HG03460 (cell line): Measurements from ENCODE around the gene MEF2A.

ENCODE experiments used
- ATAC-seq: cut with Tn5 transposase; IDR thresholded peaks from one replicate; pipeline ENCODE4 v1.9.1; 2021; ENCODE audit not compliant: unreplicated experiment

Gene MEF2A

DNA sequence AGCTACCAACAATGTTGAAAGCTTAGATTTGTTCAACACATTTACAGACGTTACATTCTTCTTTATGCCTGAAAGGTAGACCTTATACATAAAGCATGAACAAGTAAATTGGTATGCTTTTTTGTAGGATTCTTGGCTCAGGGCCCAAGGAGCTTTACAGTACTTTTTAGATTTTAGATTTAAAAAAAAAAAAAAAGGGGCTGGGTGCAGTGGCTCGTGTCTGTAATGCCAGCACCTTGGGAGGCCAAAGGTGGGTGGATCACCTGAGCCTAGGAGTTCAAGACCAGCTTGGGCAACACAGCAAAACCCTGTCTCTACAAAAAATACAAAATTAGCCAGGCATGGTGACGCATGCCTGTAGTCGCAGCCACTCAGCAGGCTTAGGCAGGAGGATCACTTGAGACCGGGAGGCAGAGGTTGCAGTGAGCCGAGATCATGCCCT, 39.7 kb downstream of the MEF2A start:
- no peak for ATAC-seq

DNA sequence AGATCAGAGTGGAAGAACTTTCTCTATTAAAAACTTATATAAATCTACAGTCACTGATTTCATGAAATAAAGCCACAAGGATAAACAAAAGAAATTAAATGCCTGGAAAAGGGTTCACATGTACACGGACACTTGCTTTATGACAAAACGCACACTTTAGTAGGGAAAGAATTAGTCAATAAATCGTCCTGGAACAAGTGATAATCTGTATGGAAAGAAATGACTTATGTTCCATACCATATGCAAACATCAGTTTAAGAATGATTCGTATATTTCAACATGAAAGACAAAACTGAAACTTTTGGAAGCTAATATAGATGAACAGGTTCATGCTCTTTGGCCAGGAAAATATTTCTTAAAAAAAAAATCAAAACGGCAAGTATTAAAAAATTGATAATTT, 40.2 kb downstream of the MEF2A start:
- no peak for ATAC-seq

DNA sequence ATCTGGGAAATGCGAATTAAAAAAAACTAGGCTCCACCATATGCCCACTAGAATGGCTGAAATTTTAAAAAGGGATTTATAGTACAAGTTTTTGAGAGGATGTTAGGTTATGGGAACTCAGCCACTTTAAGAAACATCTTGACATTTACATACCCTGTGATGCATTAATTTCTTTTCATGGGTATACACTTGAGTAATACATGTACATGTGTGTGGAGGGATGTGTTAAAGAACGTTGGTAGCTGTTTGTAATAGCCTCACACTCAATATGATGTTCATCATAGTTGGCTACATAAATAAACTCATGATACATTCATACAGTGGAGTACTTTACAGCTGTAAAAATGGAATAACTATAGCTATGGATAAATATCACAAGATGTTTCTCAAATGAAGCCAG, 40.9 kb downstream of the MEF2A start:
- ATAC-seq: no peak

DNA sequence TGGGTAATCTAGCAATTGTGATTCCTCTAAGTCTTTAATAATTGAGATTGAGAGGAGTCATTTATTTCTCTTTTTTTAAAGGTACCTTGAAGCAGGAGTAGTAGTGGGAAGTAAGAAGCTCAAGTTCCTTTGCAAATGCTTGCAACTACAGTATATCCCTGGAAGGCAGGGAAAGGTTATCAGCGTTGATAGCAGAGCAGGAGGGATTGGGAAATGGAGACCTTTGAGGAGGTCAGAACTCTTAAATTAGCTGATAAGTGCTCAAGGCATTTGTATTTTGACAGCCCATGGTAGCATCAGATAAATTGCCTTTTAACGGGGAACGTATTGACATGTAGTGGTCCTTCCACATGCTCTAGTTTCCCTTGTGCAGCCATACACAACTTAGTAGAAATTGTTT, 47.7 kb downstream of the MEF2A start:
- no peak for ATAC-seq

DNA sequence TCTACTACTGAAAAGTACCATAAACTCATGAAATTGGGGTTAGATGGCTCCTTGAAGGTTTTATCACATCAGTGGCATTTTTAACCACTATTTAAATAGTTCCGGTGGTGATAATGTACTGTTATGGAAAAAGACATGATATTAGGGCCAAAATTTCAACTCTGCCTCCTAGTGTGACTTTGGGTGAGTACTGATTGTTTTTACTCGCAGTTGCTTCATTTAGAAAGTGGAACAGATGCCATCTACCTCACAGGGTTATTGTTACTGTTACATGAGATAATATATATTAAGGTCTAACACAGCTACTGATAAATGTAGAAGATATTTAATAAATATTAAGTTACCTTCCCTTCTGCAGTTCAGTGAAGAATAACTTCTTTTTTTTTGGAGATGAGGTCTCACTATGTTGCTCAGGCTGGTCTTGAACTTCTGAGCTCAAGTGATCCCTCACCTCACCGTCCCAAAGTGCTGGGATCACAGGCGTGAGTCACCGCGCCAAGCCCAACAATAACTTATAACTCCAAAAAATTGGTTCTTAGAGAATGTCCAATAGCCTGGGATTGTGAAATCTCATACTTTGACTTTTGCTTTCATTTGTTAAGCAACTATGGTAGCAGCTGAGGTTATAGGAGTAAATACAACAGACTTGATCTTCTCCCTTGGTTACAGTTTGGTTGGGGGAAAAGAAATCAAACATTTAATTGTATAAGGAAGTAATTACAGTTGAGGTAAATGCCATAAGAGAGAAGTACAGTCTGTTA, 48.3 kb downstream of the MEF2A start:
- no peak for ATAC-seq

DNA sequence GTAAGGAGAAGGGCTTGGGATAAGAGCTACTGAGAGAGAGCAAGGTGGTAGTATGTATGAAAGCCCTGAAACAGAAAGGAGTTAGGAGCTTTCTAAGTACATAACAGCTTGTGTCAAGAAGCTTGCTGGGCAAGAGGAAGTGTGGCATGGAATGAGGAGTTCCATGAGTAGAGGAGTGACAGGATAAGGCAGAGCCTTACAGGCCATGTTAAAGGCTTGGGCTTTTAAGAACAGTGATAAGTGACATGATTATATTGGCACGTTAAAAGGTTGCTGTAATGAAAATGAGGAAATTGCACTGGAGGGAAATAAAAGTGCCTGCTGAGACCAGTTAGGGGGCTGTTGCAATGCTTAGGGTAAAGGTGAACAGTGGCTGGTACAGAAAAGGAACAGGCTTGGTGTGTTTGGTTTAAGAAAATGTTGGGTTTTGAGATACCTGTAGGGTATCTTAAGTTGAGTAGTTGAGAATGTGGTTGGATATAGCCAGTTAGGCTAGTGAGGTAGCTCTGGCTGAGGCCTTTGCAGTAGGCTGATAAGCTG, 49.0 kb downstream of the MEF2A start:
- peak; percentile 39 for ATAC-seq

DNA sequence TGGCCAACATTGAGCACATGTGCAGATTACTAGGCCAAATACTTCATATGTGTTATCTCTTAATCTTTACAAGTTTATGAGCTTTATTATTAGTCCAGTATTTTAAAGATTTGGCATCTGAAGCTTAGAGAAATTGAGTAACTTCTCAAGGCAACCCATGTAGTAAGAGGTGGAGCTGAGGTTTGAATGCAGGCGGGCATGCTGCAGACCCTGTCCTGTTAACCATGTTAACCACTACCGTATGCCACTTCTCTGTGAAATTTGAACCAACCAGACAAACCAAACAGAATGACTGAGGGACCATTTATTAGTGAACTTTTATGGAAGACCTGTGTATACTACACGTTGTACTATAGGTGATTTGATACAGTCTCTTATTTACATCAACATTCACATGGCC, 49.7 kb downstream of the MEF2A start:
- ATAC-seq: no peak

DNA sequence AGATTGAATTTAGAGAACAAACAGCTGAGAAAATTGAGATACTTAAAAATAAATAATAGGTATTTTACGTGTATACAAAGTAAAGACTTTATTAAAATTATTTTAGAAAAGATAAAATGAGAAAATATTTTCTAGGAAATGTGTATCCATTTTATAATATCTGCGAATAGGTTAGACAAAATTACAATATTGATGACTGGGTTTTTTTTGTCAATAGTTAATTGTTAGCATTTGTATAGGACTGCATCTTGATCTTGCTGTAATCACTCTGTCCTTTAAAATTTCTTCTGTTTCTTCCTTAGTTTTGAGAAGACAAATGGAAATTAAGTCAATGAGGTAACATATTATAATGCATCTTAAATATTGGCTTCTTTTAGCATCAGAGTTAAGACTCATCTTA, 50.3 kb downstream of the MEF2A start:
- ATAC-seq: no peak

DNA sequence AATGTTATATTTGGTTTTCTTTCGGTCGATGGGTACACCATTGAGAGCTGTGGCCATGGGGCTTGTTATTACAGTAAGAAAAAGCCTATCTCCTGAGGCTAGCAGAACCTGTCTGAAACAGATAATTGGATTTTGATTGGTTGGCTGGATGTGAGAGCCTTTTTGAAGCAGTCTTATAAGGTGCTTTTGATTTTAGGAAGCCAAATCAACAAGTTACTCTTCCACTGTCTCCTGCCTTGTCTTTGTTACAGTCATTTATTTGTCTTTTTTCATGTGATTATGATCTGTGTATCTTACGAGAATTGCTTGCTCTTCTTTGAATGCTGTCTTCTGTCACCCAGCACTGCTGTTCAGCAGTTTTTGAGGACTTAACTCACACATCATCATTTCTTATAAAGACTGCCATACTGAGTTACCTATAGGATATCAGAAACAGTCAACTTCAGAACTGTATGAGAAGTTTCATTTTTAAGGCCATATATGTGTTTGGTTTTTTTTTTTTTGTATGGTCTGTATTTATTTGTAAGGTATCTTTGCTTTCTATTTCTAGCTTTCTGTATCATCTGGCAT, 51.1 kb downstream of the MEF2A start:
- no peak for ATAC-seq

DNA sequence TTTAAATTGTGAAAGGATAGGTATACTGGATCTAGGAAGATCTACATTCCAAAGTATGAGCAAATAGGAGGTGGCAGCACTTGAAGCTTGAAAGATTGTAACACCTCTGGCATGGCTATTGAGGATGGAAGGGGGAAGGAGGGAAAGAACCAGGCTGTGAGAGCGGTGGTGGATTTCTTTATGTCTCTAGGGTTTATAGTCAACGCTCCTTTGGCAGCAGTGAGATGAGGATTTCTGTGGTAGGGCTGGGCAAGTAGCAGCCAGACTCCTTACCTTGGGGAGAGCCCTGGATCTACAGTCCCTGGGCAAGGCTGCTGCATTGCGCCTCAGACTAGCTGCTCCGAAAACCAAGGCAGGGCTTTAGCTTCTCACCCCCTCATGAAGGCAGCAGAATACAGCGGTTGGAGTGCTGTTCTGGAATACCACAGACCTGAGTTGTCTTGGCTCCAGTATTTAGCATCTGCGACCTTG, 53.2 kb downstream of the MEF2A start:
- no peak for ATAC-seq

DNA sequence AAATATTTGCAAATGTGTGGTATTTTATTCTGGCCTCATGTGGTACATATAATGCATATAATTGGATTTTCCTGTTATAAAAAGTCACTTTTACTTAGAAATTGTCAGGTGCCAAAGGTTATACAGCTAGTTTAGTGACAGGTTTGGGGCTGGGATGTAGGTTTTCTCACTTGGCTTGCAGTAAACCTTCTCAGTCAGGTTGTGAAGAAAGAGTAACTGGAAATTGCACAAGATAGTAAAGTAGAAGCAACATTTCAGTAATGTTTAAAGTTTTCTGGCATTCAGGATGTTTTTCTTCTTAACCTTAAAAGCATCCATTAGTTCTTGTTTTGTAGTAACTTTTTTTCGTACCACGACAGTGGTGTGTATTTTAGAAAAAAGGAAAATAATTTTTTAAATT, 53.9 kb downstream of the MEF2A start:
- no peak for ATAC-seq

DNA sequence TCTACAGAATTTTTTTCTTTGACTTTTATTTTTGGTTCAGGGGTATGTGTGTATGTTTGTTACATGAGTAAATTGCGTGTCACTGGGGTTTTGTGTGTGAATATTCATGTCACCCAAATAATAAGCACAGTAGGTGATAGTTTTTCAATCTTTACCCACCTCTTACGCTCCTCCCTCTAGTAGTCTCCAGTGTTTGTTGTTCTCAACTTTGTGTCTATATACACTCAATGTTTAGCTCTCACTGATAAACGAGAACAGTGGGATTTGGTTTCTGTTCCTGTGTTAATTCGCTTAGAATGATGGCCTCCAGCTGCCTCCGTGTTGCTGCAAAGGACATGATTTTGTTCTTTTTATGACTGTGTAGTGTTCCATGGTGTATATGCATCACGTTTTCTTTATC, 54.4 kb downstream of the MEF2A start:
- ATAC-seq: no peak

DNA sequence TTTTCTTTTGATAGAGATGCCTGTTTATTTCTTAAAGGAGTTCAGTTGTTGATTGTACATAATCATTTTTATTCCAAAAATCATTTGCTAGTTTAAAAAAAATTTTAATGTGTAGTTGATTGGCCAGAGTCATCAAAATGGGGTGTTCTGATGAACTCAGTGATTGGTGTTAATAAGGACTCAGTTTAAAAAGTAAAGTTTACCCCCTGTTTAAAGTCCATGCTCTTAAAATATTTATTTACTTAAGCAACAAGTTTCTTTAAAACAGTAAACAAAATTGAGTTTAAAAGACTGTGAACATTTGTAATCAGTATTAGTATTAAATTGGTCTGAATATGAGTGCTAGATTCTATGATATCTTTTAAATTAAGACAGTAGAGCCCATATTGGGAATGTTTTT, 56.0 kb downstream of the MEF2A start:
- no peak for ATAC-seq

DNA sequence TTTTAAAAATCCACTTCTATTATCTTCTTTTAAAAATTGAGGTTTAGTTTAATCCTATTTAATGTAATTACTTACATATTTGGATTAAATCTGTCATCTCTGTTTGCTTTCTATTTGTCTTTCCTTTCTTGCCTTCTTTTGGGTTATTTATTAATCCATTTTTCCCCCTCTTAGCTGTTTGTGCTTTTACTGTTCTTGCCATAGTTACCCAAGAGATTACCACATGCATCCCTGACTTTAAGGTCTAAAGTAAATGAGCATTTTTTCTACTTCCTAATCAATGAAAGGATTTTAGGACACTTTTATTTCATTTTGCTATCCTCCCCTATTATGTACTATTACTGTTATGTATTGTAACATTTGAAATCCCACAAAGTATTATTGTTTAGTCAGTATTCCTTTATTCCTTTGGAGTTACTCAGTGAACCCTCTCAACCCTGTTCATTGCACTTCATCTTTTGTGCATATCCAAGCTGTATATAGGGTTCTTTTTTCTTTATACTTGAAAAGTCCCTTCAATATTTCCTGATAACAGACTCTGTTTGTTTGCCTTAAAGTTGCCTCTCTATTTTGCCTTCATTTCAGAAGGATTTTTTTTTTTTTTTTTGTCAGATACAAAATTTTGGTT, 62.7 kb downstream of the MEF2A start:
- no peak for ATAC-seq

DNA sequence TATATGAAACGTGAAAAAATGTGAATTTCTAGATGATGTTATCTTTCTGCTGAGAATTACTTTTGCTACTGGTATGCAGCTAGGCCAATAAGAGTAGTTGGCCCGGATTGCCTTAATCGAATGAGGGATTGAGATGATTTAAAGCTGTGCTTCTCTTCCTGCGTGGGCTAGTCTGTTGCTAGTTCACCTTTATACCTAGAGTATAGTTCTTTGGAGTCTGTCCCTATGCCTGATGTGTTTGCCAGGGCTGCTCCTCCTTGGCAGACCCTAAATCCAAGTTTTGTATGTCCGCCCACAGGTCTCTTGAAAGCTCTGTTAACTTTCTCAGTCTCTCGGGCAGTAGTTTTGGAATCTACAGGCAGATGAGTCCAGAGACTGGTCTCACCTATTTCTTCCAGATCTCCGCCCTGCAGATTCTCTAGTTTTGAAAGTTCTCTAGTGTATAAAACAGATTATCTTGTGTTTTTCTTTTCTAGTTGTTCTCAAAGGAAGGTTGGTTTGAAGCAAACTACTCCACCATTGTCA, 64.9 kb downstream of the MEF2A start:
- ATAC-seq: no peak

DNA sequence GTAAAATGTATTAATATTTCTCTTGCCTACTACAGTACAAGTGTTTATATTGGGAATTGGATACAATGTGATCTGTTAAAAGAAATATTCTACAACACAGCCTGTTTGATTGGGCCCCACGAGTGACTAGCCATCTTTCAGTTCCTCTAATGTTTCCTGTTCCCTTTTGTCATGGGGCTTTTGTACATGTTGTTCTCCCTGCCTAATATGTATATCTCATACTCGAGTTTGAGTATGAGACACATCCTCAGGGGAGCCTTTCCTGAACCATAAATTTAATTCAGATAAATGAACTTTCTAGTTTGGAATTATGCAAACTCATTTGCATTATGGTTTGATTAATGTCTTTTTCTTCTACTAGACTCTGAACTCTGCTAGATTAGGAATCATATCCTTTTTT, 65.5 kb downstream of the MEF2A start:
- ATAC-seq: peak; percentile 94

DNA sequence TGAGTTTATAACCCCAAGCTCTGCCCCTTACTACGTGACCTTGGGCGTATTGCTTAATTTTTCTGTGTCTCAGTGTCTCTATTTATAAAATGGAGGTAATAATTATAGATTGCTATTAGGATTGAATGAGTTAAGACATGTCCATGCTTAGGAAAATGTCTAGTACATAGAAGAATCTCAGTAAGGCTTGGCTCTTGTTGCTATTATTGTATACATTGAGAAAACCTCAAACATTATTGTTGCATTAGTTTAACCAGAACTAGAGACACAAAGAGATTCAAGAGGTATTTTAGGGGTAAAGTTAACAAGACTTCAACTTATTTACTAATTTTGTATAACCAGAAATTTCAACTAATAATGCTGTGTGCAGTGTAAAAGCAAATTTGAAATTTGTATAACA, 66.7 kb downstream of the MEF2A start:
- ATAC-seq: no peak

DNA sequence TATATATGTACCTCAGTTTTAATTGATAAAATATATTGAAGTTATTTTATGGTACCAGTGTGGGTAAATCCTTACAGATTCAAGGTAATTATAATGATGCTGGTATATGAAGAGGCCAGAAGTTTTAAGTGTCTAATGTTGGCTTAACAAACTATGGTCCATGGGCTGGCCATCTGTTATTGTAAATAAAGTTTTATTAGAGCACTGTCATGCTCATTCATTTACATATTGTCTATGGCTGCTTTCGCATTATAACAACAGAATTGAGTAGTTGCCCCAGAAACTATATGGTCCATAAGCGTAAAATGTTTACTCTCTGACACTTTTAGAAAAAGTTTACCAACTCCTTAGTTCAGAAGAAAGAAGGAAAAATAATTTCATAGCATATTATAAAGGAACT, 67.9 kb downstream of the MEF2A start:
- ATAC-seq: no peak

DNA sequence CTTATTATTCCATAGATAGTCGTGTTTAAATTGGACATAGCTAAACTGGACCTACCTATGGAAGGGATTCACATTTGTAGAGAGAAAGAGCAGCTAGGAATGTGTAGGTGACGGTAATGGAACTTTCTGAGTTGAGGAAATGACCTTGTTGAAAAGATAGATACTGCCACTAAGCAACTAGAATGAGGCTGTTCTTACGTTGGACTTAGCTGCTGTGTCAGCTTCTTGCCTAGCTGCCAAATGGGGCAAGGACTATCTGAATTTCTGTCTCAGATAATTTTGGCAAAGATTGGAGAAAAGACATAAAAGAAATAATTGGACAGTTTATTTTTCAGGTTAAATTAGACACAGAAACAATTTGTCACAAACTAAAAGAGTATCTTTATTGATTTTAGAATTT, 68.8 kb downstream of the MEF2A start:
- ATAC-seq: no peak

DNA sequence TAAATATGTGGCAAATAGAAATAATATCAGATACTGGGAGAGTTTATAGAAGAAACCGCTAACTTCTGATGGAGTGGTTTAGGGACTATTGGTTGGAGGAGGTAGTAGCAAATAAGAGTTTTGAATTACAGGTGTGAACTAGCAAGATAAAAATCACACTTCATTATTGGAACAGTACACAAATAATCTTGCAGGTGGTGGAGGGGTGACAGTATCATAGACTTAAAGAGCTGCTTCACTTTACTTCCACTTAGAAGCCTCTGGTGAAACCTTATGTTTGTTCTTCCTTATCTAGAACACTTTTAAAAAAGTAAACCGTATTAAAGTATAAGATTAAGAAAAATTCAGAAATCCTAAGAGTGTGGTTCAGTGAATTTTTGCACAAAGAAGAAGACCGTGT, 69.4 kb downstream of the MEF2A start:
- ATAC-seq: no peak

DNA sequence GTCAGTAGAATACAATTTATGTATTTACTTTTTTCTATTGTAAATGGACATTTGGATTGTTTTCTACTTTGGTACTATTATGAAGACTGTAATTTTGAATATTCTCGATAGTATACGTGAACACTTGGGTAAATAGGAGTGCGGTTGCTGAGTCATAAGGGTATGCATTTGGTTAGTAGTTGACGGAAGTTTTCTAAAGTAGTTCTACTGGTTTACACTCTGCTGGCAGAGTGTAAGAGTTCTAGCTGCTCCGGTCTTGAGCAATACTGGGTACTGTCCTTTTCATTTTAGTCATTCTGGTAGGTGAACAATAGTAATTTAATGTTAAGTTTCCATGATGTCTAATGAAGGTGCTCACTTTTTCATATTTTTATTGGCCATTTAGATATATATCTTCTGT, 70.0 kb downstream of the MEF2A start:
- ATAC-seq: peak; percentile 68
